Fibroblast of the aortic adventitia (primary cell): ENCODE measurements around the gene PLXNA2. TPM values are rescaled to one million over a fixed set of nuclear protein-coding genes. Genes with fewer than 3 reads are reported as not detected.

Experiments
- DNase-seq: peaks from one replicate; pipeline ENCODE4 v3.0.0-alpha.2; 2010; ENCODE audit warnings: low read depth
- H3K4me3 ChIP-seq: 2 replicates; pipeline ENCODE4 v1.5.1; 2011; ENCODE audit warnings: low read depth, mild to moderate bottlenecking, control low read depth, low read length, moderate library complexity
- CTCF ChIP-seq: IDR thresholded peaks from 2 replicates; pipeline ENCODE4 v1.5.1; 2011; ENCODE audit warnings: mild to moderate bottlenecking, low read length, control low read depth, inconsistent platforms; ENCODE audit not compliant: insufficient read depth
- total RNA-seq: library from RNA; depleted of rRNA; stranded (reverse); fragments of >200 nt; gene quantifications from 2 replicates; pipeline ENCODE4 v1.2.3, GENCODE V29; 2012; ENCODE audit warnings: low replicate concordance

PLXNA2 gene
- total RNA-seq, 1 donor = 8.0 TPM

GRCh38 chr1:208248991-208249696 is 5.0 kb upstream of the PLXNA2 start:
- H3K4me3 ChIP-seq = no peak overlapping the region
- no peak for DNase-seq
- TF ChIP-seq CTCF = no peak

GRCh38 chr1:208248307-208248801 is 4.2 kb upstream of the PLXNA2 start:
- no peak for TF ChIP-seq CTCF
- H3K4me3 ChIP-seq = no peak overlapping the region
- no peak for DNase-seq

- DNase-seq = no peak
- H3K4me3 ChIP-seq = no peak overlapping the region
- TF ChIP-seq CTCF = no peak
These were observed 3.5 kb upstream of the PLXNA2 start for GRCh38 chr1:208247696-208248095.

- TF ChIP-seq CTCF = peak; percentile 72
These were observed 1.1 kb upstream of the PLXNA2 start for GRCh38 chr1:208245185-208245705.

GRCh38 chr1:208243527-208243966 is 637 bp downstream of the PLXNA2 start:
- H3K4me3 ChIP-seq = peak overlapping the region; percentile 85
- no peak for TF ChIP-seq CTCF
- no peak for DNase-seq

More at GRCh38 chr1:208245185-208245705, 1.1 kb upstream of the PLXNA2 start:
- DNase-seq = peak; percentile 97
- peak overlapping the region; percentile 47 for H3K4me3 ChIP-seq

GRCh38 chr1:208242941-208243526 is 1.1 kb downstream of the PLXNA2 start:
- TF ChIP-seq CTCF = peak; percentile 7
- no peak for DNase-seq
- H3K4me3 ChIP-seq = peak overlapping the region; percentile 85
